Fibroblast of villous mesenchyme (primary cell): ENCODE data around the gene ERCC2. TPM values are rescaled to one million over a fixed set of nuclear protein-coding genes. Genes with fewer than 3 reads are reported as not detected.

Experiments
- DNase-seq: peaks from one replicate; pipeline ENCODE4 v3.0.0-alpha.2; 2010; ENCODE audit warnings: low read depth
- H3K4me3 ChIP-seq: 2 replicates; pipeline ENCODE4 v1.5.1; 2011; ENCODE audit warnings: low read depth, mild to moderate bottlenecking, low read length
- total RNA-seq: library from RNA; depleted of rRNA; stranded (reverse); fragments of >200 nt; gene quantifications from 2 replicates; pipeline ENCODE4 v1.2.3, GENCODE V29; 2012
- TF ChIP-seq, protein P1 (sequence below): IDR thresholded peaks from 2 replicates; pipeline ENCODE4 v1.5.1; 2012; ENCODE audit warnings: low read depth, mild to moderate bottlenecking, low read length; ENCODE audit not compliant: insufficient read depth

ERCC2 gene
- total RNA-seq, 1 donor: 73.0 TPM

GRCh38 chr19:45352914-45353796 lies 17.2 kb downstream of the ERCC2 start:
- TF ChIP-seq, protein P1, sequence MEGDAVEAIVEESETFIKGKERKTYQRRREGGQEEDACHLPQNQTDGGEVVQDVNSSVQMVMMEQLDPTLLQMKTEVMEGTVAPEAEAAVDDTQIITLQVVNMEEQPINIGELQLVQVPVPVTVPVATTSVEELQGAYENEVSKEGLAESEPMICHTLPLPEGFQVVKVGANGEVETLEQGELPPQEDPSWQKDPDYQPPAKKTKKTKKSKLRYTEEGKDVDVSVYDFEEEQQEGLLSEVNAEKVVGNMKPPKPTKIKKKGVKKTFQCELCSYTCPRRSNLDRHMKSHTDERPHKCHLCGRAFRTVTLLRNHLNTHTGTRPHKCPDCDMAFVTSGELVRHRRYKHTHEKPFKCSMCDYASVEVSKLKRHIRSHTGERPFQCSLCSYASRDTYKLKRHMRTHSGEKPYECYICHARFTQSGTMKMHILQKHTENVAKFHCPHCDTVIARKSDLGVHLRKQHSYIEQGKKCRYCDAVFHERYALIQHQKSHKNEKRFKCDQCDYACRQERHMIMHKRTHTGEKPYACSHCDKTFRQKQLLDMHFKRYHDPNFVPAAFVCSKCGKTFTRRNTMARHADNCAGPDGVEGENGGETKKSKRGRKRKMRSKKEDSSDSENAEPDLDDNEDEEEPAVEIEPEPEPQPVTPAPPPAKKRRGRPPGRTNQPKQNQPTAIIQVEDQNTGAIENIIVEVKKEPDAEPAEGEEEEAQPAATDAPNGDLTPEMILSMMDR: no peak
- DNase-seq: no peak

GRCh38 chr19:45352471-45352870 lies 17.9 kb downstream of the ERCC2 start:
- DNase-seq: no peak
- TF ChIP-seq, protein P1: no peak
- no peak overlapping the region for H3K4me3 ChIP-seq

More at GRCh38 chr19:45352914-45353796, 17.2 kb downstream of the ERCC2 start:
- H3K4me3 ChIP-seq: no peak overlapping the region

DNA sequence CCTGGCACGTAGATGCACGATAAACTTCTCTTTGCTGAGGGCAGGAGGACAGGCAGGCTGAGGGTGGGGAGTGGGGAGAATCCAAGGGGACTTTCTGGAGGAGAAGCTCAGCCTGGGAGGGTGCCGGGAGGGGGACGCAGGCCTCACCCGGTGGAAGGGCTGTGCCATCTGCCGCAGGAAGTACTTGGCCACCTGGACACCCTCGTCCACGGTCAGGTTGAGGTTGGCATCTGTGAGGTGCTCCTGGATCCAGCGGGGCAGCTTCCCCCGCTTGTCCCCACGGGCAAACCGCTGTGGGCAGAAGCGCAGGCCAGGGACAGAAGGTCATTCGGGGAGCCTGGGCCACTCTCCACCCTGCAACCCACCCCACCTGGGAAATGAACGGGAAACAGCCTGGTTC lies 18.3 kb downstream of the ERCC2 start:
- TF ChIP-seq, protein P1: no peak
- H3K4me3 ChIP-seq: no peak overlapping the region
- no peak for DNase-seq

- no peak for DNase-seq
These were observed 18.9 kb downstream of the ERCC2 start for GRCh38 chr19:45351401-45351952.

GRCh38 chr19:45350477-45351058 lies 19.8 kb downstream of the ERCC2 start:
- no peak overlapping the region for H3K4me3 ChIP-seq
- no peak for DNase-seq
- TF ChIP-seq, protein P1: no peak

More at GRCh38 chr19:45351401-45351952, 18.9 kb downstream of the ERCC2 start:
- H3K4me3 ChIP-seq: no peak overlapping the region
- TF ChIP-seq, protein P1: no peak

DNA sequence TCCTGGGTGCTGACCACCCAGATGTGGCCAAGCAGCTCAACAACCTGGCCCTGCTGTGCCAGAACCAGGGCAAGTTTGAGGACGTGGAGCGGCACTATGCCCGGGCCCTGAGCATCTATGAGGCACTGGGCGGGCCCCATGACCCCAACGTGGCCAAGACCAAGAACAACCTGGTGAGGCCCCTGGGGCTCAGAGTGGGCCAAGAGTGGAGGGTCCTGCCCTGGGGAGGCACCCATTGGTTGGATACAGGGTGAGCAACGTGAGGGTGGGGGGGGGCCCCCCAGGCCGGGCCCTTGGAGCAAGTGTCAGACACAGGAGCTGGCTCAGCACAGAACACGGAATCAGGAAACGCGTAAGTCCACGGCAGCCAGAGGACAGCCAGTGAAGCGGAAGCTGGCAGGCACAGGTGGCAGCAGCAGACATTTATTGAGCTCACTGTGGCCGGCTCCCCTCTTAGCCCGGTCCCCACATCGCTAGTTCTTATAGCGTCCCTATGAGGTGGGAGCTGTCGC lies 20.9 kb downstream of the ERCC2 start:
- TF ChIP-seq, protein P1: no peak
- DNase-seq: no peak
- H3K4me3 ChIP-seq: no peak overlapping the region
